Endothelial cell of umbilical vein (primary cell): Measurements from ENCODE around the gene MYH7. TPM values are rescaled to one million over a fixed set of nuclear protein-coding genes. Genes with fewer than 3 reads are reported as not detected.

Experiments
- BruUV-seq: library from RNA; stranded (reverse); fragments of 400-500 nt; replicated peaks from 2 replicates; lab custom pipeline; 2021; lab: Mats Ljungman, UMichigan
- CTCF ChIA-PET: fragments of 300-600, 350-600 bp; sonication (Branson Sonifier 250); formaldehyde crosslinking; loops from one replicate; lab custom pipeline; 2021; ENCODE audit warnings: antibody characterized with exemption, inconsistent platforms; lab: Charles Lee
- POLR2A ChIA-PET: fragments of 300-600, 350-600 bp; sonication (Branson Sonifier 250); formaldehyde crosslinking; loops from one replicate; lab custom pipeline; 2021; ENCODE audit warnings: antibody characterized with exemption, inconsistent platforms; lab: Charles Lee
- DNase-seq: peaks from one replicate; pipeline ENCODE4 v3.0.0-alpha.2; 2011; ENCODE audit warnings: low read depth, low spot score
- FAIRE-seq: peaks from 2 replicates; lab custom pipeline; 2011; peaks lifted over from hg19 to GRCh38; lab: Jason Lieb, UNC
- H2AFZ ChIP-seq: 2 replicates; pipeline ENCODE4 v1.6.0; 2012; ENCODE audit warnings: low read depth, low read length, control low read depth, inconsistent platforms
- H3K27ac ChIP-seq: 2 replicates; pipeline ENCODE4 v1.5.1; 2011; ENCODE audit warnings: low read depth, mild to moderate bottlenecking, control low read depth, low read length, moderate library complexity; ENCODE audit not compliant: insufficient read depth
- H3K27me3 ChIP-seq, 2 experiments: 2 replicates each; pipeline versions ENCODE4 v1.6.0 to v1.6.1; 2011; ENCODE audit warnings: low read length in 2 of 2, mixed read lengths in 1 of 2; ENCODE audit not compliant: control insufficient read depth in 2 of 2, insufficient read depth in 2 of 2
- H3K36me3 ChIP-seq, 2 experiments: 2 replicates in 1 of 2; 3 replicates in 1 of 2; pipeline ENCODE4 v1.5.1; 2011; ENCODE audit warnings: low read length in 2 of 2, mild to moderate bottlenecking in 1 of 2, moderate library complexity in 1 of 2; ENCODE audit not compliant: control insufficient read depth in 2 of 2, insufficient read depth in 2 of 2; ENCODE audit errors: extremely low read depth in 1 of 2
- H3K4me1 ChIP-seq: 3 replicates; pipeline ENCODE4 v1.5.1; 2011; ENCODE audit warnings: mild to moderate bottlenecking, low read length; ENCODE audit not compliant: control insufficient read depth, insufficient read depth; ENCODE audit errors: extremely low read depth
- H3K4me2 ChIP-seq: 2 replicates; pipeline ENCODE4 v1.6.1; 2011; ENCODE audit warnings: low read length, control low read depth, mixed read lengths; ENCODE audit not compliant: insufficient read depth
- H3K4me3 ChIP-seq, 3 experiments: fragments of 200-600 bp in 1 of 3; sonication (generic), shearing (Covaris generic) in 1 of 3; replicated peaks in 1 of 3; 2 replicates each; pipeline ENCODE4 v1.5.1; 2011 to 2016; ENCODE audit warnings: control low read depth in 3 of 3, low read length in 3 of 3, mild to moderate bottlenecking in 2 of 3, inconsistent platforms in 1 of 3, low read depth in 1 of 3, moderate library complexity in 1 of 3; ENCODE audit not compliant: insufficient read depth in 1 of 3
- H3K79me2 ChIP-seq: 2 replicates; pipeline ENCODE4 v1.6.0; 2012; ENCODE audit warnings: low read length, inconsistent platforms; ENCODE audit not compliant: control insufficient read depth, insufficient read depth
- H3K9ac ChIP-seq: replicated peaks from 2 replicates; pipeline ENCODE3; 2011; ENCODE audit warnings: low read length, control low read depth; ENCODE audit not compliant: insufficient read depth; ENCODE audit errors: extremely low read depth
- H3K9me1 ChIP-seq: replicated peaks from 3 replicates; pipeline ENCODE4 v1.6.0; 2011; ENCODE audit warnings: mild to moderate bottlenecking, low read length; ENCODE audit not compliant: control insufficient read depth, insufficient read depth; ENCODE audit errors: extremely low read depth
- H3K9me3 ChIP-seq: replicated peaks from 2 replicates; pipeline ENCODE4 v1.5.1; 2012; ENCODE audit warnings: low read length, inconsistent platforms; ENCODE audit not compliant: control insufficient read depth, insufficient read depth
- H4K20me1 ChIP-seq: replicated peaks from 2 replicates; pipeline ENCODE3; 2011; ENCODE audit warnings: mild to moderate bottlenecking, low read length; ENCODE audit not compliant: control insufficient read depth, insufficient read depth; ENCODE audit errors: extremely low read depth
- CTCF ChIP-seq, 2 donors: IDR thresholded peaks; 1 replicate in 1 of 2; 2 replicates in 1 of 2; pipeline ENCODE4 v1.5.1; 2011; ENCODE audit warnings: low read length in 2 of 2, mild to moderate bottlenecking in 2 of 2, moderate library complexity in 2 of 2, control low read depth in 1 of 2, inconsistent platforms in 1 of 2, low read depth in 1 of 2; ENCODE audit not compliant: insufficient read depth in 1 of 2; ENCODE audit errors: extremely low read depth in 1 of 2
- EZH2 ChIP-seq: IDR thresholded peaks from 2 replicates; pipeline ENCODE4 v1.6.1; 2012; ENCODE audit warnings: borderline replicate concordance, low read depth, mild to moderate bottlenecking, moderate library complexity, low read length, inconsistent platforms; ENCODE audit not compliant: severe bottlenecking
- FOS ChIP-seq: IDR thresholded peaks from 2 replicates; pipeline ENCODE4 v1.6.1; 2011; ENCODE audit warnings: mild to moderate bottlenecking, low read length, moderate library complexity, borderline replicate concordance; ENCODE audit not compliant: insufficient read depth
- GATA2 ChIP-seq: IDR thresholded peaks from 2 replicates; pipeline ENCODE4 v1.7.0; 2011; ENCODE audit warnings: low read depth, mild to moderate bottlenecking, moderate library complexity, mixed read lengths, low read length; ENCODE audit not compliant: insufficient read length, insufficient read depth
- JUN ChIP-seq: IDR thresholded peaks from 2 replicates; pipeline ENCODE4 v1.6.1; 2011; ENCODE audit warnings: borderline replicate concordance, low read depth; ENCODE audit not compliant: insufficient read length, insufficient read depth
- MYC ChIP-seq: IDR thresholded peaks from one replicate; pipeline ENCODE4 v1.6.1; 2011; ENCODE audit warnings: mild to moderate bottlenecking, low read depth, low read length
- POLR2A ChIP-seq: IDR thresholded peaks from 2 replicates; pipeline ENCODE4 v1.6.1; 2012; ENCODE audit warnings: low read depth, mild to moderate bottlenecking, control low read depth, low read length
- POLR2AphosphoS5 ChIP-seq: IDR thresholded peaks from 2 replicates; pipeline ENCODE4 v1.6.1; 2012; ENCODE audit warnings: low read depth, mild to moderate bottlenecking, control low read depth, low read length, moderate library complexity; ENCODE audit not compliant: insufficient read depth
- dilution Hi-C: fragments of 300-500 bp; cut with MboI; formaldehyde crosslinking; loops from one replicate; pipeline ENCODE4 v1.15.0; 2019; ENCODE audit warnings: low sequenced_read_pairs; ENCODE audit not compliant: extremely low pct_ligation_motif_present
- intact Hi-C: fragments of 100-400 bp; cut with micrococcal nuclease; formaldehyde crosslinking; loops from one replicate; pipeline ENCODE4 v1.10.0; 2022
- polyA plus RNA-seq, 4 experiments: library from polyadenylated mRNA; depleted of rRNA in 3 of 4; stranded (reverse) in 3 of 4; unstranded in 1 of 4; fragments of >200 nt; gene quantifications; 2 replicates each; pipeline versions ENCODE4 v1.2.1 to v1.2.3, GENCODE V29; 2011 to 2012; ENCODE audit warnings: missing spikeins in 1 of 4
- total RNA-seq: library from RNA; stranded (reverse); gene quantifications from 2 replicates; pipeline ENCODE4 v1.2.3, GENCODE V29; 2021
- TF ChIP-seq, protein P1 (sequence below): IDR thresholded peaks from 2 replicates; pipeline ENCODE4 v1.6.1; 2011; ENCODE audit not compliant: insufficient read depth, insufficient read length

Gene MYH7
- total and polyA plus RNA-seq, 2 donors (not counting 3 experiments of a cell fraction or from before 2014, with no cell fraction given), result not detected

- no peak for FAIRE-seq
- Histone ChIP-seq H3K9ac (no peak overlapping the region), H3K9me3 (no peaks in the 10 kb centered on the region), H3K9me1 (no peaks in the 10 kb centered on the region), H3K27me3 (peaks cover 0 to 3% of the 10 kb centered on the region in 2 experiments), H4K20me1 (no peaks in the 10 kb centered on the region), H3K4me1 (no peaks in the 10 kb centered on the region), H3K36me3 (no peaks in the 10 kb centered on the region), H2AFZ (no peak overlapping the region), H3K4me2 (no peak overlapping the region), H3K79me2 (no peaks in the 10 kb centered on the region), H3K4me3 (no peak overlapping the region), H3K27ac (no peak overlapping the region)
- dilution Hi-C loops, result no loop called here
- POLR2A ChIA-PET, result no interaction called here
- intact Hi-C loops, result no loop called here
- CTCF ChIA-PET, result interaction anchor here (0.6 to 2.0 kb wide), 4 partner anchors 24 to 307 kb away, joined by 3 to 4 read pairs (median 4); no protein-coding TSS in a partner anchor
- no TSS peak for BruUV-seq
- TF ChIP-seq MYC (no peak), GATA2 (no peak), POLR2A (no peak), EZH2 (no peak), CTCF (IDR thresholded peaks at IDR 0.05; ENCODE audit: extremely low read depth in 1 of 2, insufficient read depth in 1 of 2, low read depth in 1 of 2, low read length in 2 of 2) (no peak), FOS (no peak), JUN (no peak), POLR2AphosphoS5 (no peak)
- TF ChIP-seq, protein P1, sequence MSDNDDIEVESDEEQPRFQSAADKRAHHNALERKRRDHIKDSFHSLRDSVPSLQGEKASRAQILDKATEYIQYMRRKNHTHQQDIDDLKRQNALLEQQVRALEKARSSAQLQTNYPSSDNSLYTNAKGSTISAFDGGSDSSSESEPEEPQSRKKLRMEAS, result no peak
- DNase-seq, result no peak
These were observed 59.8 kb downstream of the MYH7 start for GRCh38 chr14:23375527-23376251.
